GM18861 (cell line): ENCODE data around the gene ARHGAP9.
A peak's percentile ranks its signal among the peaks of the same experiment; 100 is the strongest.

ENCODE experiments used
- ATAC-seq: cut with Tn5 transposase; IDR thresholded peaks from one replicate; pipeline ENCODE4 v1.9.1; 2021; ENCODE audit not compliant: unreplicated experiment

The ARHGAP9 gene

DNA sequence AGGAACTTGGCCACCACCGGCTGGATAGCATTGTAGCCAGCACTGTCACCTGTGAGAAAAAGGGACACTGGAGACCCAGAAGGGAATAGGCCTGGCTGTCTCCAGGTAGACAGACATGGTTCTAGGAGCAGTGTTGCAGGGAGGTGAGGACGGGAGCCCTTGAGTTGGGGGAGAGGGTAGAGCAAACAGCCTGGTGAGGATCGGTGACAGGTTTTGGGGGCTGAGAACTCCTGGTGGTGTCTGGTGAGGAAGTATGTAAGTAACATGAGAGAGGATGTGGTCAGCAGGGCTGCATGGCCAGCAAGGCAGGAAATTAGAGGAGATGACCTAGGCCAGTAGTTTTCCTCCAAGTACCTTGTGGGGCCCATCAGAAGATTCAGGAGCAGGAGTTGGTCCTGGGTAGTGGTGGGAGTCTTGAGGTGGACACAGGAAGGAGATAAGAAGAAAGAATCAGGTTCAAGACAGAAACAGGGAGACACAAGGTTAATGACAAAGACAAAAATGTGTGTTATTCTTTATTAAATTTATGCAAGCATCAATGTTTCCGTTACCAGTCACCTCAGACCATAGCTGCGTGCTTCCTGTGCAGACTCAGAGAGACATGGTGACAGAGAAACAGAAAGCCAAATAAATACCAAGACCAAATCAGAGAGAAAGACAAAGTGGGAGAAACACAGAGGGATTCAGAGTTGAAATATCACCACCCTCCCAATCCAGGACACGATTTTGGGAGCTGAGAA lies at the start of gene ARHGAP9:
Gene ARHGAP9, minus strand, starts transcription at position 491 of the 740 bp plus-strand sequence. Its CDS starts 460 bp downstream, at position 31.
- peak; percentile 40 for ATAC-seq

DNA sequence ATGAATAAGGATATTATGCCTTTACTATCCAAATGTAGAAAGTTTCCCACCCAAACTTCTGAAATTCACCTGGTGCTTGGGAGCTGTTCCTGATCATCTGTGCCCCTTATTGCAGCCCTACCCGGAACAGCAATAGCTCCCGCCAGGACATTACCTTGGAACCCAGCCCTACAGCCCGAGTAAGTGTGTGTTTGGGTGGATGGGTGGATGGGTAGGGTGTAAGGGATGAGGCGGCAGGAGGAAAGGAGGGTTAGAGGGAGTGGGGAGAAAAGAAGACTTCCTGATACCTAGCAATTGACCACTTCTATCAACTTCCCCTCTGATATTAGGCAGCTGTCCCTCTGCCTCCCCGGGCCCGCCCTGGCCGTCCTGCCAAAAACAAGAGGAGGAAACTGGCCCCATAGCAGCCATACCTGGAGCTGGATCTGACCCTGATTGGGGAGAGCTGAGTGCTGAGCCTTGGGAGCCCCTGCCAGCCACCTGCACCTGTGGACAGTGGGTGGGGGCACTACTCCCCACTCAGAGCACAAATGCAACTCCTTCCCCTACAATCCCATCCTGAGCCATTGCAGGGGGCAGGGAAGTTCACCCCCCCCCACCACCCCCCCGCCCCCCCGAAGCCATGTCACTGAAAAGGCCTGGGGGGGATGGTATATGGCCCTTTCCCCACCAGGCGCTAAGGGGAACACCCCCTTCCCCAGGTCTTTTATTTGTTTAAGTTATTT lies 49.3 kb upstream of the ARHGAP9 start:
- ATAC-seq: no peak

- ATAC-seq: no peak
Observed at GRCh38 chr12:57528176-57528575, 48.5 kb upstream of the ARHGAP9 start.

GRCh38 chr12:57527184-57527583 lies 47.5 kb upstream of the ARHGAP9 start:
- ATAC-seq: no peak

- no peak for ATAC-seq
Observed at GRCh38 chr12:57526477-57527126, 46.9 kb upstream of the ARHGAP9 start.

DNA sequence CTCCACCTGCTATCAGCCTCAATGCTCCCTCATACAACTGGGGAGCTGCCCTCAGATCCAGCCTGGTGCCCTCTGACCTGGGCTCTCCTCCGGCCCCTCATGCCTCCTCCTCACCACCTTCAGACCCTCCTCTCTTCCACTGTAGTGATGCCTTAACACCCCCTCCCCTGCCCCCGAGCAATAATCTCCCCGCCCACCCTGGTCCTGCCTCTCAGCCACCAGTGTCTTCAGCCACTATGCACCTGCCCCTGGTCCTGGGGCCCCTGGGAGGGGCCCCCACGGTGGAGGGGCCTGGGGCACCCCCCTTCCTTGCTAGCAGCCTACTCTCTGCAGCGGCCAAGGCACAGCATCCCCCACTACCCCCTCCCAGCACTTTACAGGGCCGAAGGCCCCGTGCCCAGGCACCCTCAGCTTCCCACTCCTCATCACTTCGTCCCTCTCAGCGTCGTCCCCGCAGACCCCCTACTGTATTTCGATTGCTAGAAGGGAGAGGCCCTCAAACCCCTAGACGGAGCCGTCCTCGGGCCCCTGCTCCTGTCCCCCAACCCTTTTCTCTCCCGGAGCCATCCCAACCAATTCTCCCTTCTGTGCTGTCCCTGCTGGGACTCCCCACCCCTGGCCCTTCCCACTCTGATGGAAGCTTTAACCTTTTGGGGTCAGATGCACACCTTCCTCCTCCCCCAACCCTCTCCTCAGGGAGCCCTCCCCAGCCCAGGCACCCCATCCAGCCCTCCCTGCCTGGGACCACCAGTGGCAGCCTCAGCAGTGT lies 46.1 kb upstream of the ARHGAP9 start:
- ATAC-seq: no peak

GRCh38 chr12:57524814-57525614 lies 45.3 kb upstream of the ARHGAP9 start:
- ATAC-seq: no peak

DNA sequence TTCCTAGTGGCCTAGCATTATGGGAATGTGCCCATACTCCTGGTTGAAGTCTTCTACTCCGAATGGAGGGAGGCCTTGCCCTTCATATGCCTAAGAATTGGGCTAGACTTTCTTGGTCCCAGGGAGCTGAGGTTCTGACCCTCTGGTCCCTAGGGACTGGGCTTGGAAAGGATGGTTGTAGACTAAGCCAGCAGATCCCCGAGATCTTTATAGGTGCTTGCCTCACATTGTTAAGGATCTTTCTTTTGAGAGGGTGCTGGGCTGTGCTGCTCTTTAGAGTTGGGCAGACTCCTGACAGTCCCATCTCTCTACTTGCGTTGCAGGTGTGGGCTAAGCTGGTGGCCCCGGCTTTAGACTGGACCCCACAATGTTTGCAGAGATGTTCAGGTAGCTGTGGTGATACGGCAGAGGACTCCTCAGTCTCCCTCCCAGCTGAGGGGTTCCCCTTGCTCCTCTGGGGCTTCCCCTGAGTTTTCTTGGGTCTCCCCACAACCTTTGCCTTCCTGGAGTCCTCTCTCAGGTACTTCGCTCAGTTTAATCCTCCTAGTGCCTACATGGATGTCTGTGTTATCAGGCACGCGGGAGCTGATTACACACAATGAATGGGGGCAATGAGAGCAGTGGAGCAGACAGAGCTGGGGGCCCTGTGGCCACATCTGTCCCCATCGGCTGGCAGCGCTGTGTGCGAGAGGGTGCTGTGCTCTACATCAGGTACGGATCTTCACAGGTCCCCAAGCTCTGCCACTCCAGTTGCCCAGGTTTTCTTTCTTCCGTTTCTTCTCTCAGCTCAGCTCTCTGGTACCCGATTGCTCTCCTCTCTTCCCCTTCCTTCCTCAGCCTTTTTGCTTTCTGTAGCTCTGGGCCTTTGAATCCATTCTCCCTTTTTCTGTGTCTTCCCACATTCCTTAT lies 44.3 kb upstream of the ARHGAP9 start:
- no peak for ATAC-seq

DNA sequence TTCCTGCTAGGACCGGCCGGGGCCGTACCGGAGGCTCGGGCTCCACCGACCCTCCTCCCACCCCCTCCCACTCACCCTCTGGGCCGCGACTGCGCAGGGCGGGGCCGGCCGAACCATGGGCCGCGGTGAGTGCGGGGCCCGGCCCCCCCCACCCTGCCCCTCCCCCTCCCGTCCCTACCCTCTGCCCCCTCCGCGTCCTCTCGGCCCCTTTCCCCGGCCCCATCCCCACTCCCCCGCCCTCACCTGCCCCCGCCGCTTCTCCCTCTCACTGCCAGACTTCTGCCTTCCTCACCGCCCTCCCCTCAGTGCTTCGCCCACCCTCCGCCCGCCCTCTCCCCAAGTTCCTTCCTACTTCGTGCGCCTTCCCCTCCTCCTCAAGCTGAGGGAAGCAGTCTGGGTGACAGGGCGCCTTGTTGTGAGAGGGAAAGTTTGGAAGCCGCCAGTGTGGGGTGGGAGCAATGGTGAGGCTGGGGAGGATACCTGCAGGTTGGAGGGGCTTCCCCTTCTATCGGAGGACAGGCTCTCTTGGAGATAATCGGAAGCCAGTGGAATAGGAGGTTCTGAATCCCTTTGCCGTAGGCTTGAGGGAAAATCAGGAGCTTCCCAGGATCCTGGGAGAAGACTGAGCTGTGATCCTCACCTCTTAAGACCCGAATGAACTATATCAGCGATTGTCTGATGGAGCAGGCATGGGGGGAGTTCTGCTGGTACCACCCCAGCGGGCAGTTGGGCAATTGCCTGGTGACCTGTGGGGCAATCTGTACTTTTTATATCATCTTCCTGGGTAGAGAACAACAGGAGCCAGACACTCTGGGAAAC lies 43.4 kb upstream of the ARHGAP9 start:
- ATAC-seq: no peak

DNA sequence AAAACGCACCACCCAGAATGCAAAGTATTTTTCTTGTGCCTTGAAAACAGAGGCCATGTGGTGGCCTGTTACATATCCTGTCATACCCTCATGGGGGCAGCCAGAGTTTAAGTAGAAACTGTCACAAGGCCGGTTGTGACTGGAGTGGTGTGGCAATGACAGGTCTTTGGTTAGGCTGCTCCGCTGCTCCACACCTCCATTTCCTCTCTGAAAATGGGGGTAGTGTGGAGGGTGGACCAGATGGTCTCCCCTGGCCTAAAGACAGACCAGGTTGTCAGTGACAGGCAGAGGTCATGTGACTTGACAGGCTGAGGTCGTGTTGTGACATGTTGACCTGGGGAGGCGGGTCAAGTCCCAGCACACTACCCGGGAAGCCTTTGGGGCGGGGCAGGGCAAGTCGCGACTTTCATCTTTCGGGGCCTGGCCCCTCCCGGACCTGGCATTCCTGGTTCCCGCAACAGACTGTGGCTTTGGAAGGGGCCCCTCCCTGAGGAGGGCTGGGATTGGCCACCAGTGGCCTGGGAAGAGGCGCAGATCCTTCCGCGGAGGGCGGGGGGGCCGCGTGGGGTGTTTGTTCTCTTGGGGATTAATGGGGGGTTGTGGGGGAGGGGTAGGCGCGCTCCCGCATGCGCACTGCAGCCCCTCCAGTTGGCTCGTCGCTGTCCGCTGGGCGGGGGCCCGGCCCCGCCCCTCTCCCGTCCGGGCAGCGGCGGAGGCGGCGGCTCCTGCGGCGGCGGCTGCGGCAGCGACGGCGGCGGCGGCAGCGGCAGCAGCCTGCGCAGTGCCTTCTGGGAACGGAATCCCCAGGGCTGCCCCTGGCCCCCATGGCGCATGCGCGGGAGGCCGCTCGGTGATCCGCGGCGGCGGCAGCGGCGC lies 42.6 kb upstream of the ARHGAP9 start, which contains the start of gene MBD6:
Gene MBD6, plus strand, starts transcription at position 814 of the 876 bp plus-strand sequence. CDS start 1,480 bp downstream, outside the sequence.
- ATAC-seq: peak; percentile 35

DNA sequence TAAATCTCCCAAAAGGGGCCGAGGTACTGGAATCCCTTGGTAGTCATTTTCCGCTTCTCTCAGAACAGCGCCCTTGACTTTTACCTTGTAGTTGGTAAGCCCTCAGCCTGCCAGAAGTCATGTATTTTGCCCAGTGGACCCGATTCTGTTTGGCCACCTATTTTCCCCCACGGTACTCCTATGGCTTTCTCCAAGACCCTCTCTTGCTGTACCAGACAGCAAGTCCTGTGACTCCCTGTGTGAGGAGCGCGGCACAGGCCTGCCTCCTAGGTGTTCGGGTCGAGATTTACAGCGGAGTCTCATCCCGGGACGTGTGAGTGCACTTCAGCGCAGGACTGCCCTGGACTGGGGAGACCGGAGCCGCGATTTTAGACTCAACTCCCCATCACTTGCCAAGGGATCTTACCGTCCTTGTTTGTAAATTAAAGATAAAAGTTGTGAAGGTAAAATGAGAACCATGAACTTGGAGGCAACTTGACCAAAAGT lies 41.9 kb upstream of the ARHGAP9 start:
- ATAC-seq: no peak

GRCh38 chr12:57520053-57520818 lies 40.6 kb upstream of the ARHGAP9 start, which contains the start of gene DDIT3:
Gene DDIT3, minus strand, starts transcription at chr12:57520514. Its CDS starts 3,108 bp downstream, at chr12:57517406.
- ATAC-seq: peak; percentile 52

GRCh38 chr12:57519796-57520052 lies 40.1 kb upstream of the ARHGAP9 start:
- no peak for ATAC-seq

- ATAC-seq: no peak
Observed at GRCh38 chr12:57518920-57519795, 39.5 kb upstream of the ARHGAP9 start.

- no peak for ATAC-seq
Observed at GRCh38 chr12:57518176-57518919, 38.7 kb upstream of the ARHGAP9 start.
